DND-41 (cell line): ENCODE measurements around the gene F13A1.

Experiments
- ATAC-seq: fragments of 200-7000 bp; cut with Tn5 transposase; 3 replicates; pipeline ENCODE4 v1.9.1; 2021; ENCODE audit warnings: low read depth; ENCODE audit not compliant: insufficient read depth
- DNase-seq: peaks from one replicate; pipeline ENCODE4 v3.0.0-alpha.2; 2020
- H2AFZ ChIP-seq: 2 replicates; pipeline ENCODE4 v1.6.0; 2012; ENCODE audit warnings: low read depth, low read length
- H3K27ac ChIP-seq: 2 replicates; pipeline ENCODE4 v1.5.1; 2012; ENCODE audit warnings: low read length, inconsistent platforms
- H3K27me3 ChIP-seq: fragments of 200-600 bp; sonication (generic); 2 replicates; pipeline ENCODE4 v1.6.0; 2012; ENCODE audit warnings: low read length, mild to moderate bottlenecking, inconsistent platforms; ENCODE audit not compliant: insufficient read depth, poor library complexity
- H3K36me3 ChIP-seq: 2 replicates; pipeline ENCODE4 v1.5.1; 2012; ENCODE audit warnings: low read length, inconsistent platforms; ENCODE audit not compliant: insufficient read depth
- H3K4me1 ChIP-seq: 2 replicates; pipeline ENCODE4 v1.5.1; 2012; ENCODE audit warnings: mild to moderate bottlenecking, low read length; ENCODE audit not compliant: insufficient read depth
- H3K4me2 ChIP-seq: 2 replicates; pipeline ENCODE4 v1.6.0; 2012; ENCODE audit warnings: mild to moderate bottlenecking, moderate library complexity, low read length, inconsistent platforms; ENCODE audit not compliant: insufficient read depth
- H3K4me3 ChIP-seq, 2 experiments: fragments of 200-600 bp in 1 of 2; shearing (Covaris generic) in 1 of 2; 2 replicates each; pipeline ENCODE4 v1.5.1; 2012 to 2016; ENCODE audit warnings: inconsistent platforms in 2 of 2, low read length in 2 of 2, mild to moderate bottlenecking in 2 of 2, low read depth in 1 of 2, moderate library complexity in 1 of 2
- H3K79me2 ChIP-seq: 2 replicates; pipeline ENCODE4 v1.6.0; 2012; ENCODE audit warnings: low read length, inconsistent platforms; ENCODE audit not compliant: insufficient read depth
- H3K9ac ChIP-seq: 2 replicates; pipeline ENCODE4 v1.6.0; 2012; ENCODE audit warnings: low read depth, mild to moderate bottlenecking, inconsistent platforms, low read length, moderate library complexity
- H3K9me3 ChIP-seq: 2 replicates; pipeline ENCODE4 v1.5.1; 2012; ENCODE audit warnings: low read length, moderate library complexity, mild to moderate bottlenecking, inconsistent platforms; ENCODE audit not compliant: insufficient read depth, severe bottlenecking
- H4K20me1 ChIP-seq: 2 replicates; pipeline ENCODE4 v1.6.0; 2012; ENCODE audit warnings: low read length; ENCODE audit not compliant: insufficient read depth
- EZH2 ChIP-seq: IDR thresholded peaks from 3 replicates; pipeline ENCODE4 v1.6.1; 2012; ENCODE audit warnings: borderline replicate concordance, low read depth, mild to moderate bottlenecking, moderate library complexity, low read length, inconsistent platforms; ENCODE audit not compliant: severe bottlenecking
- TF ChIP-seq, protein P1 (sequence below): IDR thresholded peaks from 2 replicates; pipeline ENCODE4 v1.5.1; 2012; ENCODE audit warnings: borderline replicate concordance, low read length, moderate library complexity, mild to moderate bottlenecking; ENCODE audit not compliant: poor library complexity, severe bottlenecking; ENCODE audit errors: extremely low read depth

The F13A1 gene

GRCh38 chr6:6332811-6333244 lies 12.4 kb upstream of the F13A1 start:
- no peak for TF ChIP-seq EZH2
- TF ChIP-seq, protein P1, sequence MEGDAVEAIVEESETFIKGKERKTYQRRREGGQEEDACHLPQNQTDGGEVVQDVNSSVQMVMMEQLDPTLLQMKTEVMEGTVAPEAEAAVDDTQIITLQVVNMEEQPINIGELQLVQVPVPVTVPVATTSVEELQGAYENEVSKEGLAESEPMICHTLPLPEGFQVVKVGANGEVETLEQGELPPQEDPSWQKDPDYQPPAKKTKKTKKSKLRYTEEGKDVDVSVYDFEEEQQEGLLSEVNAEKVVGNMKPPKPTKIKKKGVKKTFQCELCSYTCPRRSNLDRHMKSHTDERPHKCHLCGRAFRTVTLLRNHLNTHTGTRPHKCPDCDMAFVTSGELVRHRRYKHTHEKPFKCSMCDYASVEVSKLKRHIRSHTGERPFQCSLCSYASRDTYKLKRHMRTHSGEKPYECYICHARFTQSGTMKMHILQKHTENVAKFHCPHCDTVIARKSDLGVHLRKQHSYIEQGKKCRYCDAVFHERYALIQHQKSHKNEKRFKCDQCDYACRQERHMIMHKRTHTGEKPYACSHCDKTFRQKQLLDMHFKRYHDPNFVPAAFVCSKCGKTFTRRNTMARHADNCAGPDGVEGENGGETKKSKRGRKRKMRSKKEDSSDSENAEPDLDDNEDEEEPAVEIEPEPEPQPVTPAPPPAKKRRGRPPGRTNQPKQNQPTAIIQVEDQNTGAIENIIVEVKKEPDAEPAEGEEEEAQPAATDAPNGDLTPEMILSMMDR: no peak
- no peaks in the 10 kb centered on the region for H4K20me1 ChIP-seq
- H3K36me3 ChIP-seq: no peaks in the 10 kb centered on the region
- H3K79me2 ChIP-seq: no peaks in the 10 kb centered on the region
- H3K9ac ChIP-seq: no peak overlapping the region
- H3K27me3 ChIP-seq: peaks cover 34% of the 10 kb centered on the region
- H3K4me1 ChIP-seq: no peaks in the 10 kb centered on the region
- no peak overlapping the region for H3K27ac ChIP-seq
- no peak overlapping the region for H3K4me3 ChIP-seq
- H3K4me2 ChIP-seq: no peak overlapping the region
- ATAC-seq (no peak), DNase-seq (no peak)
- no peaks in the 10 kb centered on the region for H3K9me3 ChIP-seq
- H2AFZ ChIP-seq: no peak overlapping the region

- Histone ChIP-seq H3K27me3 (peaks cover 30% of the 10 kb centered on the region), H3K4me3 (no peak overlapping the region), H3K9ac (no peak overlapping the region), H4K20me1 (no peaks in the 10 kb centered on the region), H3K4me1 (no peaks in the 10 kb centered on the region), H3K9me3 (no peaks in the 10 kb centered on the region), H3K4me2 (no peak overlapping the region), H3K36me3 (no peaks in the 10 kb centered on the region), H3K27ac (no peak overlapping the region), H2AFZ (no peak overlapping the region), H3K79me2 (no peaks in the 10 kb centered on the region)
- DNase-seq (no peak), ATAC-seq (no peak)
- TF ChIP-seq, protein P1: no peak
- no peak for TF ChIP-seq EZH2
These were observed 11.6 kb upstream of the F13A1 start for GRCh38 chr6:6331946-6332601.

- H4K20me1 ChIP-seq: no peaks in the 10 kb centered on the region
- H3K4me2 ChIP-seq: no peak overlapping the region
- ATAC-seq: no peak
- H3K9ac ChIP-seq: no peak overlapping the region
- H2AFZ ChIP-seq: no peak overlapping the region
- no peaks in the 10 kb centered on the region for H3K36me3 ChIP-seq
- no peak for DNase-seq
- peaks cover 30% of the 10 kb centered on the region for H3K27me3 ChIP-seq
- H3K4me1 ChIP-seq: no peaks in the 10 kb centered on the region
- TF ChIP-seq, protein P1: no peak
- no peak for TF ChIP-seq EZH2
- no peak overlapping the region for H3K4me3 ChIP-seq
- no peaks in the 10 kb centered on the region for H3K9me3 ChIP-seq
- no peaks in the 10 kb centered on the region for H3K79me2 ChIP-seq
- H3K27ac ChIP-seq: no peak overlapping the region
These were observed 10.9 kb upstream of the F13A1 start for GRCh38 chr6:6331393-6331792.
